ENCODE measurements around the gene SLC35F4. TPM values are rescaled to one million over a fixed set of nuclear protein-coding genes. Genes with fewer than 3 reads are reported as not detected.

The SLC35F4 gene
- total RNA-seq, 1 experiment from 2014 or later: not detected

DNA sequence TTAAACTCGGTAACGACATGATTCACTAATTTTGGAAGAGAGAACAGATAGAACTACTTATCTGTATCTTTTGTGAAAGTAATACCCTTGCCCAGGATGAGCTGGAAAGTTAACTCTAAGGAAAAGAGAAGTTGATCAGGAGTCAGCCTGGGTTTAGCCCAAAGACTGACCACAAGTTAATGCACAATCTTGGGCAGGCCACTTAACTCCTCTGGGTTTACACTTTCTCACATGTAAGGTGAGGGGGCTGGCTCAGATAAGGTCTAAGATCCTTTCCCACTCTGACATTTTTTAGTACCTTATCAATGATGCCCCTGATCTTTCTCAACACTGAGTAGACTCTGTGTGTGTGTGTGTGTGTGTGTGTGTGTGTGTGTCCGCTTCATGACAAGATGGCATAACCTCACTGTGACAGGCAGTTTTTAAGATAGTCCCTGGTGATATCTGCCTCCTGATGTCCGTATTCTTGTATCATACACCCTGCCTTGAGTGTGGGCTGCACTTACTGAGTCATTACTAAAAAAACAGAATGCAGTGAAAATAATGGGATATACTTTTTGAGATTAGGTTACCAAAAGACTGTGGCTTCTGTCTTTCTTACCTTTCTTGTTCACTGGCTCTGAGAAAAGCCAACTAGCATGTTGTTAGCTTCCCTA, 316.0 kb downstream of the SLC35F4 start:
- no peaks in the 10 kb centered on the region for H3K4me1 ChIP-seq (ENCODE audit: insufficient read depth, low read length)
- intact Hi-C loops (cut with micrococcal nuclease): no loop called here
- H3K27ac ChIP-seq (ENCODE audit: low read length): no peak overlapping the region
- H3K4me3 ChIP-seq (ENCODE audit: low read length): no peak overlapping the region
- H3K9ac ChIP-seq (ENCODE audit: low read length): no peak overlapping the region
- H3F3A ChIP-seq (ENCODE audit: low read length, unreplicated experiment): no peaks in the 10 kb centered on the region
- no peak for DNase-seq
- no TSS peak for BruUV-seq (replicated peaks)
- no peaks in the 10 kb centered on the region for H4K20me1 ChIP-seq (ENCODE audit: low read length)
- H3K4me2 ChIP-seq (ENCODE audit: low read length): no peak overlapping the region
- H2AFZ ChIP-seq (ENCODE audit: low read length): no peak overlapping the region
- ChIA-PET CTCF (no interaction called here), POLR2A (ENCODE audit: unreplicated experiment) (no interaction called here)
- H3K27me3 ChIP-seq (ENCODE audit: low read length): peaks cover 22% of the 10 kb centered on the region
- 0 out of 2 replicates have a peak, but pooled peaks cover 5% of the 10 kb centered on the region for H3K9me3 ChIP-seq (ENCODE audit: low read length)
- TF ChIP-seq, protein P1, sequence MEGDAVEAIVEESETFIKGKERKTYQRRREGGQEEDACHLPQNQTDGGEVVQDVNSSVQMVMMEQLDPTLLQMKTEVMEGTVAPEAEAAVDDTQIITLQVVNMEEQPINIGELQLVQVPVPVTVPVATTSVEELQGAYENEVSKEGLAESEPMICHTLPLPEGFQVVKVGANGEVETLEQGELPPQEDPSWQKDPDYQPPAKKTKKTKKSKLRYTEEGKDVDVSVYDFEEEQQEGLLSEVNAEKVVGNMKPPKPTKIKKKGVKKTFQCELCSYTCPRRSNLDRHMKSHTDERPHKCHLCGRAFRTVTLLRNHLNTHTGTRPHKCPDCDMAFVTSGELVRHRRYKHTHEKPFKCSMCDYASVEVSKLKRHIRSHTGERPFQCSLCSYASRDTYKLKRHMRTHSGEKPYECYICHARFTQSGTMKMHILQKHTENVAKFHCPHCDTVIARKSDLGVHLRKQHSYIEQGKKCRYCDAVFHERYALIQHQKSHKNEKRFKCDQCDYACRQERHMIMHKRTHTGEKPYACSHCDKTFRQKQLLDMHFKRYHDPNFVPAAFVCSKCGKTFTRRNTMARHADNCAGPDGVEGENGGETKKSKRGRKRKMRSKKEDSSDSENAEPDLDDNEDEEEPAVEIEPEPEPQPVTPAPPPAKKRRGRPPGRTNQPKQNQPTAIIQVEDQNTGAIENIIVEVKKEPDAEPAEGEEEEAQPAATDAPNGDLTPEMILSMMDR (conservative IDR thresholded peaks at IDR 0.05; ENCODE audit: low read depth, low read length): no peak
- TF ChIP-seq EZH2 (IDR thresholded peaks at IDR 0.05; ENCODE audit: low read length, unreplicated experiment) (no peak), EZH2phosphoT487 (IDR thresholded peaks at IDR 0.05; ENCODE audit: borderline replicate concordance, low read length) (no peak)
- ATAC-seq: no peak
- H3K9me2 ChIP-seq (replicated peaks; ENCODE audit: low read length): no peaks in the 10 kb centered on the region
- no peaks in the 10 kb centered on the region for H3K79me2 ChIP-seq (ENCODE audit: low read length)
- no peaks in the 10 kb centered on the region for H3K36me3 ChIP-seq (ENCODE audit: low read depth, low read length)

GRCh38 chr14:57549016-57549564, 316.8 kb downstream of the SLC35F4 start:
- no peaks in the 10 kb centered on the region for H3K79me2 ChIP-seq (ENCODE audit: low read length)
- no peak for ATAC-seq
- intact Hi-C loops (cut with micrococcal nuclease): no loop called here
- ChIA-PET CTCF (no interaction called here), POLR2A (ENCODE audit: unreplicated experiment) (no interaction called here)
- no peak overlapping the region for H3K4me3 ChIP-seq (ENCODE audit: low read length)
- no peaks in the 10 kb centered on the region for H3K4me1 ChIP-seq (ENCODE audit: insufficient read depth, low read length)
- H3K9me2 ChIP-seq (replicated peaks; ENCODE audit: low read length): no peaks in the 10 kb centered on the region
- no peak for TF ChIP-seq EZH2 (IDR thresholded peaks at IDR 0.05; ENCODE audit: low read length, unreplicated experiment)
- TF ChIP-seq, protein P1 (conservative IDR thresholded peaks at IDR 0.05; ENCODE audit: low read depth, low read length): no peak
- no peak for TF ChIP-seq EZH2phosphoT487 (IDR thresholded peaks at IDR 0.05; ENCODE audit: borderline replicate concordance, low read length)
- no peak overlapping the region for H2AFZ ChIP-seq (ENCODE audit: low read length)
- no peaks in the 10 kb centered on the region for H3K36me3 ChIP-seq (ENCODE audit: low read depth, low read length)
- no TSS peak for BruUV-seq (replicated peaks)
- no peak overlapping the region for H3K4me2 ChIP-seq (ENCODE audit: low read length)
- H3K9ac ChIP-seq (ENCODE audit: low read length): no peak overlapping the region
- H3K27ac ChIP-seq (ENCODE audit: low read length): no peak overlapping the region
- H3K27me3 ChIP-seq (ENCODE audit: low read length): peaks cover 30% of the 10 kb centered on the region
- no peaks in the 10 kb centered on the region for H3F3A ChIP-seq (ENCODE audit: low read length, unreplicated experiment)
- no peak for DNase-seq
- H4K20me1 ChIP-seq (ENCODE audit: low read length): no peaks in the 10 kb centered on the region
- H3K9me3 ChIP-seq (ENCODE audit: low read length): 0 out of 2 replicates have a peak, but pooled peaks cover 5% of the 10 kb centered on the region

DNA sequence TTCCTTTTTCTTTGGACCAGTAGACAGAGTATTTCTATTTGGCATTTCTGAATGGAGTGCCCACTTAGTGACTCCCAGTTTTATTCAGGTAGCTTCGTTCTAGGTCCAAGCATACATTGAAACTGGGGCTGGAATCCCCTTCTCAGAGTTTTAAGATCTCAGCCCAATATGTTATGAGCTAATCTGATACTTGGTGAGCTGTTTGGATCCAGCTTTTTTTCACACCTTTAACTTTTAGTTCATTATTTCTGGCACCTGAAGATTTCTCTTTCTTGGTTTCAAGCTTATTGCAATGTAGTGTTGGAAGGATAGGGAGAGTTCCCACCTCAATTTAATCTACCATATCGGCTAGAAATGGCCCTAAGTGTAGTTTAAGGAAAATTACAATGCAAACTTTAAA, 318.8 kb downstream of the SLC35F4 start:
- H3K27ac ChIP-seq (ENCODE audit: low read length): no peak overlapping the region
- no peak overlapping the region for H3K4me3 ChIP-seq (ENCODE audit: low read length)
- no peak overlapping the region for H3K9ac ChIP-seq (ENCODE audit: low read length)
- ATAC-seq: no peak
- H3F3A ChIP-seq (ENCODE audit: low read length, unreplicated experiment): no peaks in the 10 kb centered on the region
- POLR2A ChIA-PET (ENCODE audit: unreplicated experiment): no interaction called here
- no peaks in the 10 kb centered on the region for H3K9me2 ChIP-seq (replicated peaks; ENCODE audit: low read length)
- CTCF ChIA-PET: no interaction called here
- no peak for TF ChIP-seq EZH2 (IDR thresholded peaks at IDR 0.05; ENCODE audit: low read length, unreplicated experiment)
- TF ChIP-seq EZH2phosphoT487 (IDR thresholded peaks at IDR 0.05; ENCODE audit: borderline replicate concordance, low read length): no peak
- TF ChIP-seq, protein P1 (conservative IDR thresholded peaks at IDR 0.05; ENCODE audit: low read depth, low read length): no peak
- no peaks in the 10 kb centered on the region for H4K20me1 ChIP-seq (ENCODE audit: low read length)
- no peaks in the 10 kb centered on the region for H3K79me2 ChIP-seq (ENCODE audit: low read length)
- H3K36me3 ChIP-seq (ENCODE audit: low read depth, low read length): no peaks in the 10 kb centered on the region
- H3K27me3 ChIP-seq (ENCODE audit: low read length): peaks cover 46% of the 10 kb centered on the region
- H3K4me1 ChIP-seq (ENCODE audit: insufficient read depth, low read length): no peaks in the 10 kb centered on the region
- intact Hi-C loops (cut with micrococcal nuclease): no loop called here
- no peak overlapping the region for H2AFZ ChIP-seq (ENCODE audit: low read length)
- no peak for DNase-seq
- no peak overlapping the region for H3K4me2 ChIP-seq (ENCODE audit: low read length)
- no TSS peak for BruUV-seq (replicated peaks)
- no peaks in the 10 kb centered on the region for H3K9me3 ChIP-seq (ENCODE audit: low read length)
